HG03442 (cell line): ENCODE results near the gene LILRA1.
"Not testable (repeated sequence)": the region's sequence is repeated elsewhere in the genome, so short reads cannot be mapped to it uniquely, and the experiment has no call there.

Experiments used
- ATAC-seq: cut with Tn5 transposase; IDR thresholded peaks from one replicate; pipeline ENCODE4 v1.9.1; 2021; ENCODE audit warnings: mild to moderate bottlenecking, moderate library complexity; ENCODE audit not compliant: unreplicated experiment

Gene LILRA1

GRCh38 chr19:54593445-54593844, at the start of gene LILRA1:
Gene LILRA1, plus strand, starts transcription at chr19:54593632. Its CDS starts 613 bp downstream, at chr19:54594245.
- ATAC-seq = not testable (repeated sequence)

GRCh38 chr19:54548806-54549205, 44.6 kb upstream of the LILRA1 start:
- no peak for ATAC-seq

GRCh38 chr19:54549224-54549623, 44.2 kb upstream of the LILRA1 start:
- ATAC-seq = no peak

GRCh38 chr19:54551293-54551692, 42.1 kb upstream of the LILRA1 start:
- no peak for ATAC-seq

- no peak for ATAC-seq
Measured at GRCh38 chr19:54551950-54552912, 41.2 kb upstream of the LILRA1 start.

- no peak for ATAC-seq
Measured at GRCh38 chr19:54552913-54553310, 40.5 kb upstream of the LILRA1 start.

- ATAC-seq = no peak
Measured at GRCh38 chr19:54554006-54554405, 39.4 kb upstream of the LILRA1 start.

- no peak for ATAC-seq
Measured at GRCh38 chr19:54554896-54555295, 38.5 kb upstream of the LILRA1 start.

GRCh38 chr19:54556194-54556593, 37.2 kb upstream of the LILRA1 start:
- no peak for ATAC-seq

- no peak for ATAC-seq
Measured at GRCh38 chr19:54558339-54558738, 35.1 kb upstream of the LILRA1 start.

- no peak for ATAC-seq
Measured at GRCh38 chr19:54560881-54561385, 32.5 kb upstream of the LILRA1 start.

- no peak for ATAC-seq
Measured at GRCh38 chr19:54561840-54562239, 31.6 kb upstream of the LILRA1 start.

GRCh38 chr19:54563206-54563605, 30.2 kb upstream of the LILRA1 start:
- not testable (repeated sequence) for ATAC-seq

- no peak for ATAC-seq
Measured at GRCh38 chr19:54570316-54570715, 23.1 kb upstream of the LILRA1 start.

- ATAC-seq = not testable (repeated sequence)
Measured at GRCh38 chr19:54571715-54572615, 21.5 kb upstream of the LILRA1 start.

GRCh38 chr19:54572696-54573311, 20.6 kb upstream of the LILRA1 start:
- no peak for ATAC-seq

GRCh38 chr19:54573330-54573872, 20.0 kb upstream of the LILRA1 start, which contains the start of gene LILRA2:
Gene LILRA2, plus strand, starts transcription at chr19:54573790. Its CDS starts 89 bp downstream, at chr19:54573879.
- ATAC-seq = no peak

GRCh38 chr19:54574051-54574450, 19.4 kb upstream of the LILRA1 start:
- ATAC-seq = no peak

GRCh38 chr19:54574527-54575056, 18.8 kb upstream of the LILRA1 start:
- ATAC-seq = no peak

- not testable (repeated sequence) for ATAC-seq
Measured at GRCh38 chr19:54575205-54575604, 18.2 kb upstream of the LILRA1 start.
